Thyroid gland (tissue), 4 donors: ENCODE data around the gene ADH4. TPM values are rescaled to one million over a fixed set of nuclear protein-coding genes. Genes with fewer than 3 reads are reported as not detected.
"Not testable (repeated sequence)": the region's sequence is repeated elsewhere in the genome, so short reads cannot be mapped to it uniquely, and the experiment has no call there.

Experiments used
- DNase-seq, 2 donors: peaks; one replicate each; pipeline ENCODE4 v3.0.0-alpha.2; 2019
- H3K27ac ChIP-seq, 3 donors: fragments of 200-600 bp; sonication (generic); 1 replicate in 2 of 3; 2 replicates in 1 of 3; pipeline ENCODE4 v1.5.1; 2016 to 2019; ENCODE audit warnings: mild to moderate bottlenecking in 1 of 3, moderate library complexity in 1 of 3
- H3K27me3 ChIP-seq: fragments of 200-600 bp; sonication (generic); one replicate; pipeline ENCODE4 v1.5.1; 2019
- H3K36me3 ChIP-seq, 2 donors: fragments of 200-600 bp; sonication (generic); one replicate each; pipeline ENCODE4 v1.5.1; 2016 to 2019
- H3K4me1 ChIP-seq, 2 donors: fragments of 200-600 bp; sonication (generic); one replicate each; pipeline ENCODE4 v1.5.1; 2017 to 2019
- H3K4me3 ChIP-seq, 3 donors: fragments of 200-600 bp; sonication (generic); replicated peaks in 1 of 3; 1 replicate in 2 of 3; 2 replicates in 1 of 3; pipeline ENCODE4 v1.5.1; 2016; ENCODE audit warnings: mild to moderate bottlenecking in 1 of 3
- H3K9me3 ChIP-seq: fragments of 200-600 bp; sonication (generic); one replicate; pipeline ENCODE4 v1.5.1; 2017
- CTCF ChIP-seq, 6 experiments: fragments of 200-600 bp in 3 of 6; fragments of 450-650 bp in 3 of 6; sonication (generic) in 3 of 6; IDR thresholded peaks; one replicate each; pipeline ENCODE4 v1.5.1; 2016 to 2019; ENCODE audit warnings: antibody characterized with exemption in 6 of 6, mild to moderate bottlenecking in 2 of 6, inconsistent platforms in 1 of 6, moderate library complexity in 1 of 6
- POLR2A ChIP-seq, 2 donors: fragments of 450-650 bp; IDR thresholded peaks; one replicate each; pipeline ENCODE4 v1.6.1; 2017; ENCODE audit warnings: antibody characterized with exemption in 2 of 2, mild to moderate bottlenecking in 2 of 2, moderate library complexity in 1 of 2
- WGBS, 2 donors: methylation state at CpG; one replicate each; pipeline ENCODE4 v1.1.5; 2017; 5-methylcytosine and 5-hydroxymethylcytosine counted together
- intact Hi-C: fragments of 100-400 bp; cut with DNase I; formaldehyde crosslinking; loops from one replicate; pipeline ENCODE4 v1.15.1; 2023
- total RNA-seq, 4 donors: library from RNA; depleted of rRNA; stranded (reverse); fragments of >200 nt; gene quantifications; one replicate each; pipeline ENCODE4 v1.2.3, GENCODE V29; 2016

ADH4 gene
- total RNA-seq, 4 donors from 2014 or later = 1.4 to 10.9 (median 1.9) TPM

GRCh38 chr4:99131378-99131777 is 12.7 kb downstream of the ADH4 start:
- intact Hi-C loops = no loop called here
- Histone ChIP-seq H3K27ac (no peak overlapping the region), H3K4me3 (no peak overlapping the region), H3K36me3 (no peaks in the 10 kb centered on the region), H3K4me1 (no peaks in the 10 kb centered on the region), H3K27me3 (no peaks in the 10 kb centered on the region), H3K9me3 (no peaks in the 10 kb centered on the region)
- TF ChIP-seq POLR2A (IDR thresholded peaks at IDR 0.05) (no peak), CTCF (IDR thresholded peaks at IDR 0.05) (no peak)
- no peak for DNase-seq
- 48 to 62% methylated on average over 2 of the region's 2 CpGs for WGBS, 2 donors

- 51 to 76% methylated on average over 1 of the region's 1 CpG for WGBS, 2 donors
- intact Hi-C loops = loop anchor here (10.0 kb wide), 1 partner anchor 278 kb away; no protein-coding TSS in a partner anchor
- H3K4me3 ChIP-seq = no peak overlapping the region
These were observed 17.7 kb downstream of the ADH4 start for GRCh38 chr4:99126376-99126775.

GRCh38 chr4:99121008-99121407 is 23.1 kb downstream of the ADH4 start:
- no peak for TF ChIP-seq POLR2A (IDR thresholded peaks at IDR 0.05)
- no peak for TF ChIP-seq CTCF (IDR thresholded peaks at IDR 0.05)
- intact Hi-C loops = loop anchor here (10.0 kb wide), 1 partner anchor 284 kb away; no protein-coding TSS in a partner anchor

More at GRCh38 chr4:99126376-99126775, 17.7 kb downstream of the ADH4 start:
- no peaks in the 10 kb centered on the region for H3K4me1 ChIP-seq
- no peak for DNase-seq
- TF ChIP-seq CTCF (IDR thresholded peaks at IDR 0.05) = no peak
- TF ChIP-seq POLR2A (IDR thresholded peaks at IDR 0.05) = no peak
- H3K27me3 ChIP-seq = no peaks in the 10 kb centered on the region
- H3K36me3 ChIP-seq = no peaks in the 10 kb centered on the region
- no peaks in the 10 kb centered on the region for H3K9me3 ChIP-seq
- no peak overlapping the region for H3K27ac ChIP-seq

GRCh38 chr4:99120501-99120900 is 23.6 kb downstream of the ADH4 start:
- Histone ChIP-seq H3K36me3 (no peaks in the 10 kb centered on the region), H3K9me3 (no peaks in the 10 kb centered on the region), H3K27me3 (no peaks in the 10 kb centered on the region), H3K27ac (no peak overlapping the region), H3K4me3 (no peak overlapping the region), H3K4me1 (no peaks in the 10 kb centered on the region)
- DNase-seq = no peak
- WGBS, 2 donors = 93 to 99% methylated on average over 5 of the region's 5 CpGs
- TF ChIP-seq CTCF (IDR thresholded peaks at IDR 0.05) (no peak), POLR2A (IDR thresholded peaks at IDR 0.05) (no peak)
- intact Hi-C loops = loop anchor here (10.0 kb wide), 1 partner anchor 284 kb away; no protein-coding TSS in a partner anchor

More at GRCh38 chr4:99121008-99121407, 23.1 kb downstream of the ADH4 start:
- DNase-seq = no peak
- H3K36me3 ChIP-seq = no peaks in the 10 kb centered on the region
- H3K4me1 ChIP-seq = no peaks in the 10 kb centered on the region
- whole genome bisulfite sequencing, 2 donors = 88 to 89% methylated on average over 4 of the region's 4 CpGs
- H3K27ac ChIP-seq = no peak overlapping the region
- no peak overlapping the region for H3K4me3 ChIP-seq
- H3K27me3 ChIP-seq = no peaks in the 10 kb centered on the region
- H3K9me3 ChIP-seq = no peaks in the 10 kb centered on the region

- Histone ChIP-seq H3K9me3 (no peaks in the 10 kb centered on the region), H3K4me1 (no peaks in the 10 kb centered on the region), H3K36me3 (no peaks in the 10 kb centered on the region), H3K27ac (no peak overlapping the region), H3K27me3 (no peaks in the 10 kb centered on the region), H3K4me3 (no peak overlapping the region)
- WGBS, 2 donors = 44 to 48% methylated on average over 9 of the region's 9 CpGs
- TF ChIP-seq CTCF (IDR thresholded peaks at IDR 0.05) (peak in 3 of 6 experiments; percentile 26 to 54 (median 36)), POLR2A (IDR thresholded peaks at IDR 0.05) (no peak)
- DNase-seq = no peak
- intact Hi-C loops = loop anchor here (10.0 kb wide), 1 partner anchor 347 kb away; no protein-coding TSS in a partner anchor
These were observed 26.0 kb downstream of the ADH4 start for GRCh38 chr4:99117876-99118693.

- intact Hi-C loops = loop anchor here (10.0 kb wide), 1 partner anchor 348 kb away; no protein-coding TSS in a partner anchor
- WGBS, 2 donors = 90 to 91% methylated on average over 29 of the region's 29 CpGs
- not testable (repeated sequence) for H3K27ac ChIP-seq, H3K9me3 ChIP-seq, H3K27me3 ChIP-seq, H3K4me1 ChIP-seq, H3K4me3 ChIP-seq, H3K36me3 ChIP-seq, DNase-seq
These were observed 26.8 kb downstream of the ADH4 start for GRCh38 chr4:99117122-99117841.

- H3K27ac ChIP-seq, H3K36me3 ChIP-seq, DNase-seq, H3K9me3 ChIP-seq, intact Hi-C loops, H3K27me3 ChIP-seq, H3K4me1 ChIP-seq, H3K4me3 ChIP-seq: not testable (repeated sequence)
- WGBS, 2 donors = 88 to 89% methylated on average over 12 of the region's 12 CpGs
These were observed 34.8 kb downstream of the ADH4 start for GRCh38 chr4:99109286-99109685.
